ENCODE results near the gene INTS11.
A peak's percentile ranks its signal among the peaks of the same experiment; 100 is the strongest.

Gene INTS11

GRCh38 chr1:1345384-1345783 is 20.9 kb upstream of the INTS11 start:
- DNase-seq (ENCODE audit: low read depth in 2 of 3, low spot score in 2 of 3): no peak

GRCh38 chr1:1344655-1345361 is 20.3 kb upstream of the INTS11 start:
- no peak for DNase-seq (ENCODE audit: low read depth in 2 of 3, low spot score in 2 of 3)

- no peak for DNase-seq (ENCODE audit: low read depth in 2 of 3, low spot score in 2 of 3)
These were observed 19.5 kb upstream of the INTS11 start for GRCh38 chr1:1343811-1344421.

GRCh38 chr1:1342584-1343115 is 18.2 kb upstream of the INTS11 start:
- DNase-seq (ENCODE audit: low read depth in 2 of 3, low spot score in 2 of 3): no peak

GRCh38 chr1:1342061-1342562 is 17.7 kb upstream of the INTS11 start:
- no peak for DNase-seq (ENCODE audit: low read depth in 2 of 3, low spot score in 2 of 3)

- DNase-seq (ENCODE audit: low read depth in 2 of 3, low spot score in 2 of 3): no peak
These were observed 17.1 kb upstream of the INTS11 start for GRCh38 chr1:1341549-1342021.

GRCh38 chr1:1340791-1341548 is 16.5 kb upstream of the INTS11 start:
- DNase-seq (ENCODE audit: low read depth in 2 of 3, low spot score in 2 of 3): no peak

GRCh38 chr1:1340185-1340584 is 15.7 kb upstream of the INTS11 start:
- no peak for DNase-seq (ENCODE audit: low read depth in 2 of 3, low spot score in 2 of 3)

- no peak for DNase-seq (ENCODE audit: low read depth in 2 of 3, low spot score in 2 of 3)
These were observed 13.8 kb upstream of the INTS11 start for GRCh38 chr1:1338278-1338677.

GRCh38 chr1:1337793-1338147 is 13.3 kb upstream of the INTS11 start:
- DNase-seq (ENCODE audit: low read depth in 2 of 3, low spot score in 2 of 3): peak in 1 of 3 experiments; percentile 40

GRCh38 chr1:1336931-1337792 is 12.7 kb upstream of the INTS11 start:
- no peak for DNase-seq (ENCODE audit: low read depth in 2 of 3, low spot score in 2 of 3)

GRCh38 chr1:1336446-1336845 is 12.0 kb upstream of the INTS11 start:
- no peak for DNase-seq (ENCODE audit: low read depth in 2 of 3, low spot score in 2 of 3)

- DNase-seq (ENCODE audit: low read depth in 2 of 3, low spot score in 2 of 3): no peak
These were observed 11.4 kb upstream of the INTS11 start for GRCh38 chr1:1335792-1336248.

GRCh38 chr1:1335283-1335682 is 10.8 kb upstream of the INTS11 start:
- no peak for DNase-seq (ENCODE audit: low read depth in 2 of 3, low spot score in 2 of 3)

GRCh38 chr1:1334835-1335234 is 10.4 kb upstream of the INTS11 start:
- DNase-seq (ENCODE audit: low read depth in 2 of 3, low spot score in 2 of 3): no peak

- no peak for DNase-seq (ENCODE audit: low read depth in 2 of 3, low spot score in 2 of 3)
These were observed 9.2 kb upstream of the INTS11 start for GRCh38 chr1:1333551-1334241.

GRCh38 chr1:1332774-1333480 is 8.5 kb upstream of the INTS11 start:
- no peak for DNase-seq (ENCODE audit: low read depth in 2 of 3, low spot score in 2 of 3)

- DNase-seq (ENCODE audit: low read depth in 2 of 3, low spot score in 2 of 3): no peak
These were observed 7.7 kb upstream of the INTS11 start for GRCh38 chr1:1332031-1332755.

Measured in activated CD8-positive, alpha-beta memory T cell treated with anti-CD3 and anti-CD28 coated beads for 48 hours (primary cell).